H1 (cell line): ENCODE data around the gene ZNF441. TPM values are rescaled to one million over a fixed set of nuclear protein-coding genes. Genes with fewer than 3 reads are reported as not detected.

ENCODE experiments used
- ASH2L ChIP-seq: fragments of 200-600, 300-600 bp; sonication (generic); IDR thresholded peaks from one replicate; pipeline ENCODE4 v1.7.1; 2017; ENCODE audit warnings: low read length
- CHD7 ChIP-seq: fragments of 300-600 bp; sonication (generic); IDR thresholded peaks from 2 replicates; pipeline ENCODE4 v1.7.1; 2012; ENCODE audit warnings: low read length, moderate library complexity, mild to moderate bottlenecking, inconsistent platforms; ENCODE audit not compliant: insufficient replicate concordance
- CTBP2 ChIP-seq: IDR thresholded peaks from 2 replicates; pipeline ENCODE4 v1.7.0; 2011; ENCODE audit warnings: borderline replicate concordance, mild to moderate bottlenecking, moderate library complexity, mixed read lengths, low read length; ENCODE audit not compliant: insufficient read depth, insufficient read length
- E2F6 ChIP-seq: IDR thresholded peaks from 2 replicates; pipeline ENCODE4 v1.6.1; 2012; ENCODE audit warnings: inconsistent platforms
- EZH2 ChIP-seq: fragments of 200-600 bp; sonication (generic); IDR thresholded peaks from 2 replicates; pipeline ENCODE4 v1.7.1; 2012; ENCODE audit warnings: low read depth, mild to moderate bottlenecking, moderate library complexity, low read length, inconsistent platforms; ENCODE audit not compliant: severe bottlenecking
- KDM5A ChIP-seq: fragments of 200-600 bp; IDR thresholded peaks from 2 replicates; pipeline ENCODE4 v1.7.1; 2012; ENCODE audit warnings: mild to moderate bottlenecking, low read length, inconsistent platforms, mixed read lengths
- NANOG ChIP-seq: IDR thresholded peaks from 2 replicates; pipeline ENCODE4 v1.6.1; 2011; ENCODE audit warnings: low read length, low read depth, mild to moderate bottlenecking, inconsistent platforms; ENCODE audit not compliant: insufficient read depth, poor library complexity, severe bottlenecking
- NRF1 ChIP-seq: IDR thresholded peaks from 2 replicates; pipeline ENCODE4 v1.6.1; 2011; ENCODE audit warnings: mild to moderate bottlenecking, low read depth, low read length, improper control_type of control experiment
- ZNF274 ChIP-seq: IDR thresholded peaks from 2 replicates; pipeline ENCODE4 v1.7.0; 2012; ENCODE audit warnings: low read length, borderline replicate concordance; ENCODE audit errors: extremely low read depth
- polyA plus RNA-seq, 7 experiments: library from polyadenylated mRNA; depleted of rRNA in 3 of 7; stranded (reverse) in 5 of 7; unstranded in 2 of 7; fragments of >200 nt in 5 of 7; fragments of 200-250 nt in 2 of 7; gene quantifications; 1 replicate in 5 of 7; 2 replicates in 1 of 7; 4 replicates in 1 of 7; pipeline versions ENCODE4 v1.2.1 to v1.2.3, GENCODE V29; 2011 to 2013; ENCODE audit warnings: missing spikeins in 2 of 7, mixed read lengths in 2 of 7
- total RNA-seq: library from RNA; stranded (reverse); fragmentation: NEBNext Ultra II Directional; extraction: Animal tissue kit (Norgen Biotek cat#: 25700); gene quantifications from 2 replicates; pipeline ENCODE4 v1.2.1, GENCODE V29; 2021
- TF ChIP-seq, protein P1 (sequence below): IDR thresholded peaks from 2 replicates; pipeline ENCODE4 v1.6.1; 2012; ENCODE audit warnings: inconsistent platforms

Gene ZNF441
- total and polyA plus RNA-seq, 2 of the 8 experiments (the other 6 are each of a cell fraction or from before 2014, with no cell fraction given), result 0.09 to 0.48 TPM

- TF ChIP-seq EZH2 (no peak), NRF1 (no peak), ASH2L (no peak), KDM5A (no peak), E2F6 (peak; percentile 48; the same call in 1 of the 2 replicates), NANOG (peak; percentile 17), CTBP2 (no peak), CHD7 (no peak), ZNF274 (no peak)
- TF ChIP-seq, protein P1, sequence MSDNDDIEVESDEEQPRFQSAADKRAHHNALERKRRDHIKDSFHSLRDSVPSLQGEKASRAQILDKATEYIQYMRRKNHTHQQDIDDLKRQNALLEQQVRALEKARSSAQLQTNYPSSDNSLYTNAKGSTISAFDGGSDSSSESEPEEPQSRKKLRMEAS, result 0 out of 2 replicates have a peak, but pooled peaks have one; percentile 20
Observed at GRCh38 chr19:11797491-11797890, 30.7 kb downstream of the ZNF441 start (continued).
